Measurements from ENCODE around the gene LSR. TPM values are rescaled to one million over a fixed set of nuclear protein-coding genes. Genes with fewer than 3 reads are reported as not detected.

The LSR gene
- total RNA-seq, 1 experiment from 2014 or later, result 152 TPM

GRCh38 chr19:35296644-35297514 lies 48.1 kb downstream of the LSR start:
- no peak for TF ChIP-seq CTCF (conservative IDR thresholded peaks at IDR 0.05)
- 100% methylated on average over 2 of the region's 7 CpGs for WGBS (ENCODE audit: extremely low coverage, insufficient read length, low lambda C conversion rate)
- peaks cover 6% of the 10 kb centered on the region for H3K27me3 Mint-ChIP-seq (ENCODE audit: low read depth)
- H3K18ac ChIP-seq (ENCODE audit: insufficient read length, low read depth, low read length), result no peak overlapping the region
- H2AK5ac ChIP-seq (ENCODE audit: insufficient read length, low read length), result no peak overlapping the region
- no peak overlapping the region for H3K56ac ChIP-seq (ENCODE audit: insufficient read length, low read depth, low read length)
- H3K14ac ChIP-seq (ENCODE audit: insufficient read depth, low read length), result no peak overlapping the region
- H3K27me3 ChIP-seq (ENCODE audit: insufficient read depth, low read length), result no peaks in the 10 kb centered on the region
- H4K5ac ChIP-seq (ENCODE audit: insufficient read length, low read depth, low read length), result no peak overlapping the region
- no peak overlapping the region for H2BK120ac ChIP-seq (ENCODE audit: low read depth, low read length, poor library complexity, severe bottlenecking)
- H2BK20ac ChIP-seq (ENCODE audit: low read depth, low read length, poor library complexity, severe bottlenecking), result no peak overlapping the region
- H3K27ac ChIP-seq (ENCODE audit: insufficient read length, low read depth, low read length), result no peak overlapping the region
- H3K79me1 ChIP-seq (ENCODE audit: insufficient read depth, low read depth, low read length, poor library complexity, severe bottlenecking), result no peaks in the 10 kb centered on the region
- no peak overlapping the region for H3K9ac ChIP-seq (ENCODE audit: extremely low read depth, insufficient read length, low read length)
- no peak for DNase-seq
- peaks cover 9 to 10% of the 10 kb centered on the region in 2 experiments for H3K4me1 Mint-ChIP-seq
- no peak overlapping the region for H3K4me3 Mint-ChIP-seq
- H3K9me3 ChIP-seq (ENCODE audit: control insufficient read depth, low read depth, low read length), result no peaks in the 10 kb centered on the region
- no peak overlapping the region for H3T11ph ChIP-seq (ENCODE audit: low read length)
- H3K4me1 ChIP-seq (ENCODE audit: insufficient read depth, low read length), result no peaks in the 10 kb centered on the region
- H3K36me3 Mint-ChIP-seq (ENCODE audit: insufficient read depth in 1 of 3, low read depth in 3 of 3), result no peaks in the 10 kb centered on the region
- H2AFZ ChIP-seq (ENCODE audit: low read length), result no peak overlapping the region
- no peak overlapping the region for H2BK5ac ChIP-seq (ENCODE audit: insufficient read length, low read length)
- H3K23me2 ChIP-seq (ENCODE audit: insufficient read length, low read depth, low read length, poor library complexity, severe bottlenecking), result no peaks in the 10 kb centered on the region
- H2BK15ac ChIP-seq (ENCODE audit: low read depth, low read length), result no peak overlapping the region
- H4K20me1 ChIP-seq (ENCODE audit: control insufficient read depth, insufficient read depth, insufficient read length), result no peaks in the 10 kb centered on the region
- no peaks in the 10 kb centered on the region for H3K79me2 ChIP-seq (ENCODE audit: insufficient read depth, low read length)
- no peak overlapping the region for H2BK12ac ChIP-seq (ENCODE audit: insufficient read length, low read depth, low read length)
- no peak overlapping the region for H4K8ac ChIP-seq (replicated peaks; ENCODE audit: insufficient read length, low read depth, low read length)
- H3K4ac ChIP-seq (ENCODE audit: low read depth, low read length), result no peak overlapping the region
- H4K91ac ChIP-seq (ENCODE audit: insufficient read length, low read depth, low read length), result no peak overlapping the region
- no peaks in the 10 kb centered on the region for H3K9me3 Mint-ChIP-seq
- no peak overlapping the region for H3K23ac ChIP-seq (ENCODE audit: insufficient read length, low read depth, low read length)
- no peak overlapping the region for H3K4me2 ChIP-seq (ENCODE audit: insufficient read depth, insufficient read length, low read length)
- no peak overlapping the region for H3K27ac Mint-ChIP-seq
